ENCODE results near the gene PDLIM1.

PDLIM1 gene

GRCh38 chr10:95288303-95288702 is 2.5 kb downstream of the PDLIM1 start:
- no peak for DNase-seq (ENCODE audit: low read depth in 2 of 2)

- DNase-seq (ENCODE audit: low read depth in 2 of 2), result no peak
Measured at GRCh38 chr10:95287281-95287680, 3.5 kb downstream of the PDLIM1 start.

- no peak for DNase-seq (ENCODE audit: low read depth in 2 of 2)
Measured at GRCh38 chr10:95286707-95287106, 4.1 kb downstream of the PDLIM1 start.

GRCh38 chr10:95285556-95285955 is 5.2 kb downstream of the PDLIM1 start:
- no peak for DNase-seq (ENCODE audit: low read depth in 2 of 2)

- no peak for DNase-seq (ENCODE audit: low read depth in 2 of 2)
Measured at GRCh38 chr10:95284807-95285206, 6.0 kb downstream of the PDLIM1 start.

GRCh38 chr10:95282107-95282506 is 8.7 kb downstream of the PDLIM1 start:
- no peak for DNase-seq (ENCODE audit: low read depth in 2 of 2)

GRCh38 chr10:95281206-95281605 is 9.6 kb downstream of the PDLIM1 start:
- DNase-seq (ENCODE audit: low read depth in 2 of 2), result no peak

- no peak for DNase-seq (ENCODE audit: low read depth in 2 of 2)
Measured at GRCh38 chr10:95280637-95281036, 10.2 kb downstream of the PDLIM1 start.

GRCh38 chr10:95279042-95279820 is 11.6 kb downstream of the PDLIM1 start:
- DNase-seq (ENCODE audit: low read depth in 2 of 2), result no peak

- DNase-seq (ENCODE audit: low read depth in 2 of 2), result no peak
Measured at GRCh38 chr10:95278061-95278988, 12.5 kb downstream of the PDLIM1 start.

GRCh38 chr10:95277614-95278013 is 13.2 kb downstream of the PDLIM1 start:
- no peak for DNase-seq (ENCODE audit: low read depth in 2 of 2)

GRCh38 chr10:95277201-95277570 is 13.6 kb downstream of the PDLIM1 start:
- no peak for DNase-seq (ENCODE audit: low read depth in 2 of 2)

GRCh38 chr10:95276367-95277200 is 14.2 kb downstream of the PDLIM1 start:
- no peak for DNase-seq (ENCODE audit: low read depth in 2 of 2)

GRCh38 chr10:95275726-95276366 is 15.0 kb downstream of the PDLIM1 start:
- DNase-seq (ENCODE audit: low read depth in 2 of 2), result no peak

GRCh38 chr10:95273393-95274312 is 17.1 kb downstream of the PDLIM1 start:
- no peak for DNase-seq (ENCODE audit: low read depth in 2 of 2)

- DNase-seq (ENCODE audit: low read depth in 2 of 2), result no peak
Measured at GRCh38 chr10:95268438-95268837, 22.4 kb downstream of the PDLIM1 start.

GRCh38 chr10:95267251-95267650 is 23.6 kb downstream of the PDLIM1 start:
- no peak for DNase-seq (ENCODE audit: low read depth in 2 of 2)

- DNase-seq (ENCODE audit: low read depth in 2 of 2), result no peak
Measured at GRCh38 chr10:95266674-95267095, 24.1 kb downstream of the PDLIM1 start.

- no peak for DNase-seq (ENCODE audit: low read depth in 2 of 2)
Measured at GRCh38 chr10:95265572-95265971, 25.2 kb downstream of the PDLIM1 start.

Data from activated CD4-positive, alpha-beta T cell treated with anti-CD3 and anti-CD28 coated beads for 24 hours (primary cell).